Stomach (tissue), 4 donors: ENCODE results near the gene RBMS3.

Experiments used
- POLR2AphosphoS5 ChIP-seq, 3 donors: sonication (generic); formaldehyde crosslinking; IDR thresholded peaks; one replicate each; pipeline ENCODE4 v1.6.1; 2016; ENCODE audit warnings: antibody characterized with exemption in 3 of 3
- TF ChIP-seq, protein P1 (sequence below), 7 experiments: fragments of 450-650 bp in 4 of 7; fragments of 200-600 bp in 3 of 7; sonication (generic) in 3 of 7; IDR thresholded peaks; one replicate each; pipeline ENCODE4 v1.5.1; 2016 to 2019; ENCODE audit warnings: antibody characterized with exemption in 7 of 7, control low read depth in 2 of 7, mild to moderate bottlenecking in 1 of 7

DNA sequence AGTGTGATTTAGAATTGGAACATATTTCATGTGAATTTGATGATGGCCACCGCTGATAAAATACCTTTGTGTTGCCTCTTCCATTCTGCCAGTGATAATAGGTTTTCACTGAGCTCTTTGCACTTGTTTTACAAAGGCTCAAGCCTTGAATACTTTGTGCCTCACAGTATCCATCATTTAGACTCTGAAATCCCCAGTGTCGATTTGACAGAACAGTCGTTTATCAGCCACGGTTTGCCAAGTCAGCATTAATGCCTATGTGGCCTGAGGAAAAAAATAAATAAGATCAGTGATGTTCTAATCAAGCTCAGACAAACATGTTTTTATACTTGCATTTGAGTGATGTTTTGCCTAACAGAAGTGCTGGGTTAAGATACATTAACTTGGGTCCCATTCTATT lies 399.1 kb downstream of the RBMS3 start:
- TF ChIP-seq, protein P1, sequence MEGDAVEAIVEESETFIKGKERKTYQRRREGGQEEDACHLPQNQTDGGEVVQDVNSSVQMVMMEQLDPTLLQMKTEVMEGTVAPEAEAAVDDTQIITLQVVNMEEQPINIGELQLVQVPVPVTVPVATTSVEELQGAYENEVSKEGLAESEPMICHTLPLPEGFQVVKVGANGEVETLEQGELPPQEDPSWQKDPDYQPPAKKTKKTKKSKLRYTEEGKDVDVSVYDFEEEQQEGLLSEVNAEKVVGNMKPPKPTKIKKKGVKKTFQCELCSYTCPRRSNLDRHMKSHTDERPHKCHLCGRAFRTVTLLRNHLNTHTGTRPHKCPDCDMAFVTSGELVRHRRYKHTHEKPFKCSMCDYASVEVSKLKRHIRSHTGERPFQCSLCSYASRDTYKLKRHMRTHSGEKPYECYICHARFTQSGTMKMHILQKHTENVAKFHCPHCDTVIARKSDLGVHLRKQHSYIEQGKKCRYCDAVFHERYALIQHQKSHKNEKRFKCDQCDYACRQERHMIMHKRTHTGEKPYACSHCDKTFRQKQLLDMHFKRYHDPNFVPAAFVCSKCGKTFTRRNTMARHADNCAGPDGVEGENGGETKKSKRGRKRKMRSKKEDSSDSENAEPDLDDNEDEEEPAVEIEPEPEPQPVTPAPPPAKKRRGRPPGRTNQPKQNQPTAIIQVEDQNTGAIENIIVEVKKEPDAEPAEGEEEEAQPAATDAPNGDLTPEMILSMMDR (IDR thresholded peaks at IDR 0.05): no peak
- TF ChIP-seq POLR2AphosphoS5 (IDR thresholded peaks at IDR 0.05): no peak
